ENCODE results near the gene POLR2C. TPM values are rescaled to one million over a fixed set of nuclear protein-coding genes. Genes with fewer than 3 reads are reported as not detected.
A peak's percentile ranks its signal among the peaks of the same experiment; 100 is the strongest.

POLR2C gene
- polyA plus RNA-seq, 1 experiment: 143 TPM

- DNase-seq (ENCODE audit: low read depth, low spot score): no peak
- H3K27ac ChIP-seq (ENCODE audit: low read depth, low read length): no peak overlapping the region
- no peak overlapping the region for H3K4me3 ChIP-seq (ENCODE audit: low read depth, low read length)
- no peaks in the 10 kb centered on the region for H3K9me3 ChIP-seq (ENCODE audit: control insufficient read depth, insufficient read depth, low read length)
- TF ChIP-seq, protein P1, sequence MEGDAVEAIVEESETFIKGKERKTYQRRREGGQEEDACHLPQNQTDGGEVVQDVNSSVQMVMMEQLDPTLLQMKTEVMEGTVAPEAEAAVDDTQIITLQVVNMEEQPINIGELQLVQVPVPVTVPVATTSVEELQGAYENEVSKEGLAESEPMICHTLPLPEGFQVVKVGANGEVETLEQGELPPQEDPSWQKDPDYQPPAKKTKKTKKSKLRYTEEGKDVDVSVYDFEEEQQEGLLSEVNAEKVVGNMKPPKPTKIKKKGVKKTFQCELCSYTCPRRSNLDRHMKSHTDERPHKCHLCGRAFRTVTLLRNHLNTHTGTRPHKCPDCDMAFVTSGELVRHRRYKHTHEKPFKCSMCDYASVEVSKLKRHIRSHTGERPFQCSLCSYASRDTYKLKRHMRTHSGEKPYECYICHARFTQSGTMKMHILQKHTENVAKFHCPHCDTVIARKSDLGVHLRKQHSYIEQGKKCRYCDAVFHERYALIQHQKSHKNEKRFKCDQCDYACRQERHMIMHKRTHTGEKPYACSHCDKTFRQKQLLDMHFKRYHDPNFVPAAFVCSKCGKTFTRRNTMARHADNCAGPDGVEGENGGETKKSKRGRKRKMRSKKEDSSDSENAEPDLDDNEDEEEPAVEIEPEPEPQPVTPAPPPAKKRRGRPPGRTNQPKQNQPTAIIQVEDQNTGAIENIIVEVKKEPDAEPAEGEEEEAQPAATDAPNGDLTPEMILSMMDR (IDR thresholded peaks at IDR 0.05; ENCODE audit: low read depth, low read length): no peak
- ChIA-PET CTCF (interaction anchor here (3.8 kb wide), 1 partner anchor 11 kb away, joined by 13 read pairs; the partner anchor contains the start of gene POLR2C), POLR2A (no interaction called here)
- no peaks in the 10 kb centered on the region for H3K27me3 ChIP-seq (ENCODE audit: control insufficient read depth, insufficient read depth, low read length)
These were observed 10.8 kb downstream of the POLR2C start for GRCh38 chr16:57473176-57473840.

DNA sequence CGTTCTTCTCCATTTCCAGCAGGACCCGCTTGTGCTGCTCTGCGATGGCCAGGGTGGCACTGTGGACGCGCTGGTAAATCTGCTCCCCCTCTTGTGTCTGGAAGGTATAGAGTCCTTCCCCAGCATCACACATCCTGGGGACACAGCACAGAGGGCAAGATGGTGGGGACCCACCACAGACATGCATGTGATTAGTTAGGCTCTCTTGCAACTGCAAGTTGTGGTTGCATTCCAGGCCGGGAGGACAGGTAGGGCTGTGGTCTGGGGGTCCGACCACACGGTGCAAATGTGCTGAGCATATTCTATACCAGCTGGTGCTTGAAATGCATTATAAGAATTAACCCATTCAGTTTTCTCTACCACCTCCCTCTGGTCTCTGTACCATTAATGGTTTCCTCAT lies 11.4 kb downstream of the POLR2C start:
- no peak for DNase-seq (ENCODE audit: low read depth, low spot score)
- TF ChIP-seq, protein P1 (IDR thresholded peaks at IDR 0.05; ENCODE audit: low read depth, low read length): no peak
- Histone ChIP-seq H3K27me3 (ENCODE audit: control insufficient read depth, insufficient read depth, low read length) (no peaks in the 10 kb centered on the region), H3K9me3 (ENCODE audit: control insufficient read depth, insufficient read depth, low read length) (no peaks in the 10 kb centered on the region; the same call in 1 of the 2 replicates), H3K4me3 (ENCODE audit: low read depth, low read length) (no peak overlapping the region), H3K27ac (ENCODE audit: low read depth, low read length) (no peak overlapping the region)
- CTCF ChIA-PET: interaction anchor here (1.1 to 3.8 kb wide), 2 partner anchors 12 kb away, joined by 6 to 13 read pairs; partner anchors contain the start of gene POLR2C
- POLR2A ChIA-PET: no interaction called here

DNA sequence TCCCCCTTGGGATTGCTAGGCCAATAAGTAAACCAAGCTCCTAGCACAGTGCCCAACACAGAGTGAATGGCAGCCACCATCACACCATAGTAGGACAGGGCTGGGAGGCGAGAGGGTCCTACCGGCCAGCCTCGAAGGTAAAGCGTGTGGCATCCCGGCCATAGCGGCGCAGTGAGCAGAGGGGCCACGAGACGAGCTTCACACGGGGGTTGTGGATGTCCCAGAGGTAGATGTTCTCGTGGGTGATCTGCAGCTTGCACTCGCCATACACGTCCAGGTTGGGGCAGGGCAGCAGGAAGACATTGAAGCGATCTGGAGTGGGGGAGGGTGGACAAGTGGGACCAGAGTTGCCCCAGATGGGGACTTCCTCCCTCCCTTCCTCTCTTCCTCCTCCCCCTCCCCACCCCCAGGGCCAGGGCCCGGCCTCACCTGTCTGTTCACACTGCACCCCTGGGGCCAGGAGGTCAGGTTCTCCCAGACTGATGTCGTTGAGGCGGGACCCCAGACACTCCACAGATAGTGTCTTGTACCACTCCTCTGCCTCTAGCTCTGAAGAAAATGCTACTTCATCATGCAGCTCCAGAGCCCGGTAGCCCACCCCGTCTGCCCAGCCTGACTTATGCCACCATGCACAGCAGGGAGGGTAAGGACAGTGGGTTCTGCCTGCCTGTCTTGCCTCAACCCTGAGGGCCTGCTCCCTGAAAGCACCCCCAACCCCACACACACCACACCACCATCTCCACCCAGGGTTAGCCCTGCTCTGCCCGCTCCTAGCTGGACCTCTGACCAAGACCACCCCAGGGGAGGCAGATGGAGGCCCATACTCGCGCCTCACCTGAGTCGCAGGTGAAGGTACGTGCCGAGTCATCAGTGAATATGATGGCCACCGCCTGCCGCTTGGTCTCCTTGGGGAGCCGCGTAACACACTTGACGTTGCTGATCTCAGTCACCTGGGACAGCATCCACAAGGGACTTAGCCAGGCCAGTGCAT lies 12.5 kb downstream of the POLR2C start:
- TF ChIP-seq, protein P1 (IDR thresholded peaks at IDR 0.05; ENCODE audit: low read depth, low read length): no peak
- CTCF ChIA-PET: interaction anchor here (0.6 to 1.1 kb wide), 2 partner anchors 13 to 222 kb away, joined by 6 read pairs; partner anchors contain the start of gene POLR2C
- H3K4me3 ChIP-seq (ENCODE audit: low read depth, low read length): no peak overlapping the region
- no peaks in the 10 kb centered on the region for H3K27me3 ChIP-seq (ENCODE audit: control insufficient read depth, insufficient read depth, low read length)
- H3K9me3 ChIP-seq (ENCODE audit: control insufficient read depth, insufficient read depth, low read length): no peaks in the 10 kb centered on the region; the same call in 1 of the 2 replicates
- no peak for DNase-seq (ENCODE audit: low read depth, low spot score)
- POLR2A ChIA-PET: no interaction called here
- no peak overlapping the region for H3K27ac ChIP-seq (ENCODE audit: low read depth, low read length)

- ChIA-PET POLR2A (no interaction called here), CTCF (interaction anchor here (0.6 to 1.1 kb wide), 3 partner anchors 19 to 223 kb away, joined by 3 to 6 read pairs (median 3); no protein-coding TSS in a partner anchor)
- Histone ChIP-seq H3K4me3 (ENCODE audit: low read depth, low read length) (no peak overlapping the region), H3K27me3 (ENCODE audit: control insufficient read depth, insufficient read depth, low read length) (no peaks in the 10 kb centered on the region), H3K9me3 (ENCODE audit: control insufficient read depth, insufficient read depth, low read length) (no peaks in the 10 kb centered on the region; the same call in 1 of the 2 replicates), H3K27ac (ENCODE audit: low read depth, low read length) (no peak overlapping the region)
- TF ChIP-seq, protein P1 (IDR thresholded peaks at IDR 0.05; ENCODE audit: low read depth, low read length): peak; percentile 59
- DNase-seq (ENCODE audit: low read depth, low spot score): no peak
These were observed 13.3 kb downstream of the POLR2C start for GRCh38 chr16:57475711-57476339.

Measured in AG04450 (cell line).